ENCODE measurements around the gene ARL16.

Gene ARL16

DNA sequence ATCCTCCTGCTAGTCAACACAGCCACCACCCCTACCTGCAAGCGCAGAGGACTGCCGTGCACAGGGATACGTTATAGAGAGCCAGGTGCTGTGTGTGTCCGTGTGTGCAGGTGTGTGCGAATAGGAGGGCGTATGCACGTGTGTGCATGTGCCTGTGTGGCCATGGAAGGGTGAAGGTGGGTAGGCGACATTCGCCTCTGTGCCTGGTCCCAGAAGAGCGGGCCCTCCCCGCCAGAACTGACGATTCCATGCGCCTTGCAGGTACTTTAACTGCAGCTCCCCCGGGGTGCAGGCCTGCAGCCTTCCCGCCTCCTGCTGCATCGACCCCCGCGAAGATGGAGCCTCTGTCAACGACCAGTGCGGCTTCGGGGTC, 36.0 kb downstream of the ARL16 start:
- no peak for DNase-seq

GRCh38 chr17:81646869-81647600, 36.6 kb downstream of the ARL16 start:
- no peak for DNase-seq

- no peak for DNase-seq
Measured at GRCh38 chr17:81644976-81645952, 38.3 kb downstream of the ARL16 start.

- no peak for DNase-seq
Measured at GRCh38 chr17:81644496-81644895, 39.1 kb downstream of the ARL16 start.

DNA sequence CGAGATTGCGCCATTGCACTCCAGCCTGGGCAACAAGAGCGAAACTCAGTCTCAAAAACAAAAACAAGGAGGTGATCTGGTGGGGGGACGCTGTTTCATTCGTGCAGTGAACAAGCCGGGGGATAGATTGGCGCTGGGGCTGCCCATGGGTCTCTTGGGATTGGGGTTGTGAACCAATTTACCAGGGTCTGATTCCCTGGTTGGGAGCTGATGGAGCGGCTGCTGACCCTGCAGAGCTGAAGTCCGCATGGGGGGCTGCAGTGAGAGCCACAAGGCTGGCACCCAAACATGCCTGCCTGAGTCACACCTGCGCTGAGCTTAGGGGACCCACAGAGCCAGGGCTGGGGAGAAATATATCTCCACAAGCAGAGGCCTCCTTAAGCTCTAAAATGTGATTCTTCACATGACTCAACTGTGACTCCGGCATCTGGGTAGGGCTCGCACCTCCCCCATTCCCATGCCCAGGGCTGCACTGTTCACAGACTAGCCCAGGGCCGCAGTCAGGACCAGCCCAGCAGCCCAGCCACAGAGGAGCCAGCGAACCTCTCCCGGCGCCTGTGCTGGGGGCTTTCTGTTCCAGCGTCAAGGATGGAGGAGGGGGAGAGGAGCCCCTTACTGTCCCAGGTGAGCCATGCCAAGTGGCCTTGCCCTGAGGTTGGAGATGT, 41.6 kb downstream of the ARL16 start:
- no peak for DNase-seq

DNA sequence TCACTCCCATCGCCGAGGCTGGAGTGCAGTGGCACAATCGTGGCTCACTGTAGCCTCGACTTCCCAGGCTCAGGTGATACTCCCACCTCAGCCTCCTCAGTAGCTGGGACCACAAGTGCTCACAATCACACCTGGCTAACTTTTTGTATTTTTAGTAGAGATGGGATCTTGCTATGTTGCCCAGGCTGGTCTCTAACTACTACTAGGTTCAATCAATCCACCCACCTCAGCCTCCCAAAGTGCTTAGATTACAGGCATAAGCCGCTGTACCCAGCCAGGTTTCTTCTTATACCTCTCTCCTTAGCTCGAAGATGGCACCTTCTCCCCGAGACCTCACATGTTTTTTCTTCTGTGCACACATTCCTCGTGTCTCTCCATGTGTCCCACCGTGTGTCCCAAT, 43.6 kb downstream of the ARL16 start:
- DNase-seq, result no peak

DNA sequence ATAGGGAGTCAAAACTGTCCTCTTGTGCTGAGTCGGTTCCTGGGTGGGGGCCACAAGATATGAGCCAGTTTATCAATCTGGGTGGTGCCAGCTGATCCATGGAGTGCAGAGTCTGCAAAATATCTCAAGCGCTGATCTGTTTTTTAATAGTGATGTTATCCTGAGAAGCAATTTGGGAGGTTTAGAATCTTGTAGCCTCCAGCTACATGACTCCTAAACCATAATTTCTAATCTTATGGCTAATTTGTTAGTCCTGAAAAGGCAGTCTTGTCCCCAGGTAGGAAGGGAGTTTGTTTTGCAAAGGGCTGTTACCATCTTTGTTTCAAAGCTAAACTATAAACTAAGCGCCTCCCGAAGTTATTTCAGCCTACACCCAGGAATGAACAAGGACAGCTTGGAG, 44.9 kb downstream of the ARL16 start:
- DNase-seq, result no peak

DNA sequence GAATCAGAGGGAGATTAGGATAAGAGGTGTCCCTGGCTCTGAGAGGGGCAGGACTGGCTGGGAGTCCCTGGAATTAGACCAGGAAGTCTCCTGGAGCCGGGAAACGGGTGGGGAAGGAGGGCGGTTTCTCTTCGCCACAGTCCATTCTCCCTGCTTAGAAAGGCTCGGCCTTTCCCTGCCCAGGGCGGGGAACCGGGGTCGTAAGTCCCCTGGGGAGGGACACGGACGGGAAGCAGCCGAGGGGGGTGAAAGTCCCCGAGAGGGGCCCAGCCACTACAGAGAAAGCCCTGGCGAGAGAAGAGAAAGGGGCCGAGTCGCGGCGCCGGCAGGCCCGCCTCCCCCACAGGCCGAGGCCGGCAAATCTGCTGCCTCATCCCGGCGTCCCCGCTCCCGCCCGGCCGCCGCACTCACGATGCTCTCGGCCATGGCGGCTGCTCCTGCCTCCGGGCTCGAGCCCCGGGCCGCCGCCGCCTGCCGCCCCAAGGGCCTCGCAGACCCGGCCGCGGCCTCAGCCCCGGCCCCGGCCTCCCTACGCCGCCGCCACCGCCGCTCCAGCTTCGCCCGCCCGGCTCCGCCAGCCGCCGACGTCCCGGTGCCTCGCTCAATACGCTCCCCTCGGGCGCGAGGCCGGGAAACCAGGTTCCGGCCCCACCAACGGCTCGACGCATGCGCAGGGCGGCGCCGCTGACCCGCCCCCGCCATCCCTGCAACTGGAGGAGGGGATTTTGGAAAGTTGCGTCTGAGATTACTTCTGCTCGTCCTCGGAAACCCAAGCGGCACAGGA, 46.9 kb downstream of the ARL16 start, which contains the start of the genes NPLOC4 and TSPAN10:
TSS of gene NPLOC4 (minus strand) at position 608 of the 784 bp plus-strand sequence. CDS start at position 426, 182 bp downstream.
TSS of gene TSPAN10 (plus strand) at position 692 of the 784 bp plus-strand sequence. CDS start 5,217 bp downstream, outside the sequence.
- DNase-seq, result peak in 57 of 58 donors; percentile 33 to 88 (median 74)

DNA sequence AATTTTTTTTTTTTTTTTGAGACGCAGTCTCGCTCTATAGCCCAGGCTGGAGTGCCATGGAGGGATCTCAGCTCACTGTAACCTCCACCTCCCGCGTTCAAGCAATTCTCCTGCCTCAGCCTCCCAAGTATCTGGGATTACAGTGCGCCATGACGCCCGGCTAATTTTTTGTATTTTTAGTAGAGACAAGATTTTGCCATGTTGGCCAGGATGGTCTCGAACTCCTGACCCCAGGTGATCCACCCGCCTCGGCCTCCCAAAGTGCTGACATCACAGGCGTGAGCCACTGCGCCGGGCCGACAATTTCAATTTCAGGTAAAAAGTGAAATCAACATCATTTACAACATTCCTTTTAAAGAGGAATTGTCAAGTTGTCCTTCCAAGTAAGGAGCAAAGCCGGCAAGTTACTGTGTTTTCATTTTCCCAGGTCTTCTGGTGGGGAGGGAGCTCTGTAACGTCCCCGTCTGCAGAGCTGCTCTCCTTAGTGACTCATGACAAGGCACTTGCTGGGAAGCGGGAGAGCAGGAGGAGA, 47.6 kb downstream of the ARL16 start:
- peak in 1 of 58 donors; percentile 21 for DNase-seq

GRCh38 chr17:81635431-81635830, 48.2 kb downstream of the ARL16 start:
- DNase-seq, result no peak

DNA sequence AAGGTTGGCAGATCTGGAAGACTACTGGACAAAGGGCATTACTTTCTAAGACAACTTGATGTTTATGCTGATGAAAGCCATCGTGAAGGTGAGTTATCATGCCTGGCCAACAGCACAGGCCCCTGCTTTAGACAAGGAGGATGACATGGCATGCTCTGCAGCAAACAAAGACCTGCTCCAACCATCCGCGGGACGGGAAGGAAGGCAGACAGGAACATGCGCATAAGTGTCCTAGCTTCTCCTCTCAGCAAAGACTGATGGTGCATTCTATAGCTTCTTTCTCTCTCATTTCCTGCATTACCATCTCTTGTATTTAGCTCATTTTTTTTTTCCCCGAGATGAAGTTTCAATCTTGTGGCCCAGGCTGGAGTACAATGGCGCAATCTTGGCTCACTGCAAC, 52.1 kb downstream of the ARL16 start:
- no peak for DNase-seq

Data from anterior cingulate cortex (tissue), 58 donors.